B cell (primary cell): Measurements from ENCODE around the gene CPM. TPM values are rescaled to one million over a fixed set of nuclear protein-coding genes. Genes with fewer than 3 reads are reported as not detected.

Experiments
- ATAC-seq: fragments of 200-7000 bp; cut with Tn5 transposase; one replicate; pipeline ENCODE4 v1.10.0; 2021; ENCODE audit warnings: low read depth, mild to moderate bottlenecking, moderate number of reproducible peaks, moderate library complexity
- CTCF ChIA-PET: fragments of 350-600 bp; sonication (Branson Sonifier 250); formaldehyde crosslinking; loops from one replicate; lab custom pipeline; 2021; ENCODE audit warnings: antibody characterized with exemption, inconsistent platforms; lab: Charles Lee
- POLR2A ChIA-PET: fragments of 350-600 bp; sonication (Branson Sonifier 250); formaldehyde crosslinking; loops from one replicate; lab custom pipeline; 2021; ENCODE audit warnings: antibody characterized with exemption; lab: Charles Lee
- DNase-seq: peaks from one replicate; pipeline ENCODE4 v3.0.0; 2013
- H2AFZ ChIP-seq: 2 replicates; pipeline ENCODE4 v1.6.1; 2012; ENCODE audit warnings: mild to moderate bottlenecking, low read depth, low read length; ENCODE audit not compliant: insufficient read depth, poor library complexity, severe bottlenecking
- H3K27ac ChIP-seq, 2 donors: 1 replicate in 1 of 2; 2 replicates in 1 of 2; pipeline ENCODE4 v1.5.1; 2012 to 2013; ENCODE audit warnings: low read length in 2 of 2, mild to moderate bottlenecking in 2 of 2, moderate library complexity in 1 of 2
- H3K27me3 ChIP-seq, 4 experiments: fragments of 200-600 bp in 1 of 4; sonication (generic) in 1 of 4; replicated peaks in 1 of 4; 1 replicate in 2 of 4; 2 replicates in 2 of 4; pipeline versions ENCODE4 v1.6.1 to v1.7.0; 2013 to 2016; ENCODE audit warnings: low read length in 3 of 4, mild to moderate bottlenecking in 2 of 4, mixed read lengths in 1 of 4, moderate library complexity in 1 of 4; ENCODE audit not compliant: insufficient read depth in 4 of 4, control insufficient read depth in 3 of 4; ENCODE audit errors: control extremely low read depth in 1 of 4
- H3K36me3 ChIP-seq, 2 experiments: replicated peaks in 1 of 2; 1 replicate in 1 of 2; 2 replicates in 1 of 2; pipeline versions ENCODE4 v1.6.1 to v1.7.1; 2013; ENCODE audit warnings: low read length in 1 of 2; ENCODE audit not compliant: insufficient read depth in 2 of 2, control insufficient read depth in 1 of 2; ENCODE audit errors: control extremely low read depth in 1 of 2, extremely low read depth in 1 of 2
- H3K4me1 ChIP-seq, 2 donors: fragments of 200-600 bp in 1 of 2; sonication (generic) in 1 of 2; 1 replicate in 1 of 2; 2 replicates in 1 of 2; pipeline versions ENCODE4 v1.5.1 to v1.6.1; 2013 to 2017; ENCODE audit warnings: low read length in 2 of 2; ENCODE audit not compliant: control insufficient read depth in 2 of 2, insufficient read depth in 2 of 2
- H3K4me2 ChIP-seq: replicated peaks from 2 replicates; pipeline ENCODE3; 2012; ENCODE audit warnings: mild to moderate bottlenecking, low read depth, low read length; ENCODE audit not compliant: poor library complexity, severe bottlenecking
- H3K4me3 ChIP-seq, 5 experiments: fragments of 200-600 bp in 1 of 5; sonication (generic) in 1 of 5; 1 replicate in 3 of 5; 2 replicates in 2 of 5; pipeline versions ENCODE4 v1.5.1 to v1.7.0; 2011 to 2016; ENCODE audit warnings: low read length in 4 of 5, mild to moderate bottlenecking in 4 of 5, low read depth in 2 of 5, control low read depth in 1 of 5, moderate library complexity in 1 of 5; ENCODE audit not compliant: insufficient read depth in 1 of 5; ENCODE audit errors: control extremely low read depth in 1 of 5, extremely low read depth in 1 of 5
- H3K79me2 ChIP-seq: fragments of 200-600 bp; sonication (generic); one replicate; pipeline ENCODE4 v1.6.0; 2016; ENCODE audit warnings: low read length; ENCODE audit not compliant: control insufficient read depth, insufficient read depth
- H3K9ac ChIP-seq: fragments of 200-600 bp; sonication (generic); 2 replicates; pipeline ENCODE4 v1.6.1; 2017; ENCODE audit warnings: mild to moderate bottlenecking, low read length, moderate library complexity
- H3K9me3 ChIP-seq, 3 donors: one replicate each; pipeline versions ENCODE4 v1.6.1 to v1.7.1; 2013; ENCODE audit warnings: low read length in 2 of 3; ENCODE audit not compliant: control insufficient read depth in 2 of 3, insufficient read depth in 1 of 3; ENCODE audit errors: control extremely low read depth in 1 of 3
- H4K20me1 ChIP-seq: 2 replicates; pipeline ENCODE4 v1.6.0; 2012; ENCODE audit warnings: mild to moderate bottlenecking, low read length; ENCODE audit not compliant: insufficient read depth, control insufficient read depth, poor library complexity, severe bottlenecking
- H3K27ac Mint-ChIP-seq: one replicate; pipeline ENCODE4 v1.8.0; 2021; ENCODE audit warnings: mixed read lengths
- H3K27me3 Mint-ChIP-seq: one replicate; pipeline ENCODE4 v1.8.0; 2021; ENCODE audit warnings: mixed read lengths
- H3K4me1 Mint-ChIP-seq: one replicate; pipeline ENCODE4 v1.8.0; 2021; ENCODE audit warnings: mixed read lengths
- H3K4me3 Mint-ChIP-seq: one replicate; pipeline ENCODE4 v1.8.0; 2021; ENCODE audit warnings: mixed read lengths
- H3K9me3 Mint-ChIP-seq: one replicate; pipeline ENCODE4 v1.8.0; 2022; ENCODE audit warnings: mixed read lengths; ENCODE audit not compliant: insufficient read depth
- EZH2 ChIP-seq: IDR thresholded peaks from 2 replicates; pipeline ENCODE4 v1.6.1; 2012; ENCODE audit warnings: borderline replicate concordance, low read depth, mild to moderate bottlenecking, moderate library complexity, low read length; ENCODE audit not compliant: insufficient read depth, poor library complexity, severe bottlenecking
- WGBS: methylation state at CpG from one replicate; pipeline ENCODE4 v1.1.5; 2013; ENCODE audit warnings: missing lambda C conversion rate; ENCODE audit not compliant: insufficient coverage; 5-methylcytosine and 5-hydroxymethylcytosine counted together
- intact Hi-C: fragments of 100-400 bp; cut with micrococcal nuclease; formaldehyde crosslinking; loops from one replicate; pipeline ENCODE4 v1.10.0; 2022
- polyA plus RNA-seq: library from polyadenylated mRNA; depleted of rRNA; stranded (reverse); fragments of >200 nt; gene quantifications from 2 replicates; pipeline ENCODE4 v1.2.3, GENCODE V29; 2012
- total RNA-seq, 2 donors: library from RNA; stranded (reverse); fragments of 120-200 nt in 1 of 2; gene quantifications; 1 replicate in 1 of 2; 2 replicates in 1 of 2; pipeline versions ENCODE4 v1.2.3 to v1.2.4, GENCODE V29; 2013 to 2022
- TF ChIP-seq, protein P1 (sequence below): fragments of 200-600 bp; IDR thresholded peaks from one replicate; pipeline ENCODE4 v1.8.0; 2022; ENCODE audit warnings: antibody characterized with exemption, mild to moderate bottlenecking

The CPM gene
- total and polyA plus RNA-seq, 2 donors (not counting 1 experiment from before 2014, with no cell fraction given), result 1.2 to 5.0 TPM

DNA sequence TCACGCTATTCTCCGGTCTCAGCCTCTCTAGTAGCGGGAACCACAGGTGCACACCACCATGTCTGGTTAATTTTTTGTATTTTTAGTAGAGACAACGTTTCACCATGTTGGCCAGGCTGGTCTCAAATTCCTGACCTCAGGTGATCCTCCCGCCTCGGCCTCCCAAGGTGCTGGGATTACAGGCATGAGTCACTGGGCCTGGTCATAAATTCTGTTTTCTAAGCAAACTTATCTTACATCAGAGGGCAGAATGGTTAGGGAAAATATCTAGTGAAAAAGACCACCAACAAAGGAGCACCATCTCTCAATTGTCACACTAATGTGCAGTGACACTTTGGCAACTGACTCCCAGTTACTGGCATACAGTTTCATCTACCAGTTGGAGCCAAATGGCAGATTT lies 2.8 kb downstream of the CPM start:
- TF ChIP-seq, protein P1, sequence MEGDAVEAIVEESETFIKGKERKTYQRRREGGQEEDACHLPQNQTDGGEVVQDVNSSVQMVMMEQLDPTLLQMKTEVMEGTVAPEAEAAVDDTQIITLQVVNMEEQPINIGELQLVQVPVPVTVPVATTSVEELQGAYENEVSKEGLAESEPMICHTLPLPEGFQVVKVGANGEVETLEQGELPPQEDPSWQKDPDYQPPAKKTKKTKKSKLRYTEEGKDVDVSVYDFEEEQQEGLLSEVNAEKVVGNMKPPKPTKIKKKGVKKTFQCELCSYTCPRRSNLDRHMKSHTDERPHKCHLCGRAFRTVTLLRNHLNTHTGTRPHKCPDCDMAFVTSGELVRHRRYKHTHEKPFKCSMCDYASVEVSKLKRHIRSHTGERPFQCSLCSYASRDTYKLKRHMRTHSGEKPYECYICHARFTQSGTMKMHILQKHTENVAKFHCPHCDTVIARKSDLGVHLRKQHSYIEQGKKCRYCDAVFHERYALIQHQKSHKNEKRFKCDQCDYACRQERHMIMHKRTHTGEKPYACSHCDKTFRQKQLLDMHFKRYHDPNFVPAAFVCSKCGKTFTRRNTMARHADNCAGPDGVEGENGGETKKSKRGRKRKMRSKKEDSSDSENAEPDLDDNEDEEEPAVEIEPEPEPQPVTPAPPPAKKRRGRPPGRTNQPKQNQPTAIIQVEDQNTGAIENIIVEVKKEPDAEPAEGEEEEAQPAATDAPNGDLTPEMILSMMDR, result no peak
- TF ChIP-seq EZH2, result no peak
- Histone ChIP-seq H3K4me3 (no peak overlapping the region), H3K9me3 (peaks cover 0 to 8% (median 1%) of the 10 kb centered on the region in 3 donors), H3K27ac (no peak overlapping the region), H3K79me2 (peaks cover 3% of the 10 kb centered on the region), H3K4me1 (peaks cover 11 to 16% of the 10 kb centered on the region in 2 donors), H3K9ac (no peak overlapping the region), H4K20me1 (no peaks in the 10 kb centered on the region), H2AFZ (no peak overlapping the region), H3K27me3 (peaks cover 0 to 5% (median 2%) of the 10 kb centered on the region in 4 experiments), H3K36me3 (no peaks in the 10 kb centered on the region), H3K4me2 (no peak overlapping the region)
- DNase-seq, result no peak
- intact Hi-C loops, result no loop called here
- no peak for ATAC-seq
- H3K4me1 Mint-ChIP-seq, result peaks cover 10% of the 10 kb centered on the region
- CTCF ChIA-PET, result interaction anchor here (1.0 kb wide), 1 partner anchor 58 kb away, joined by 3 read pairs; no protein-coding TSS in a partner anchor
- no peak overlapping the region for H3K27ac Mint-ChIP-seq
- no peak overlapping the region for H3K4me3 Mint-ChIP-seq
- H3K27me3 Mint-ChIP-seq, result no peaks in the 10 kb centered on the region
- POLR2A ChIA-PET, result no interaction called here
- WGBS, result 86% methylated on average over 3 of the region's 6 CpGs
- H3K9me3 Mint-ChIP-seq, result no peaks in the 10 kb centered on the region

DNA sequence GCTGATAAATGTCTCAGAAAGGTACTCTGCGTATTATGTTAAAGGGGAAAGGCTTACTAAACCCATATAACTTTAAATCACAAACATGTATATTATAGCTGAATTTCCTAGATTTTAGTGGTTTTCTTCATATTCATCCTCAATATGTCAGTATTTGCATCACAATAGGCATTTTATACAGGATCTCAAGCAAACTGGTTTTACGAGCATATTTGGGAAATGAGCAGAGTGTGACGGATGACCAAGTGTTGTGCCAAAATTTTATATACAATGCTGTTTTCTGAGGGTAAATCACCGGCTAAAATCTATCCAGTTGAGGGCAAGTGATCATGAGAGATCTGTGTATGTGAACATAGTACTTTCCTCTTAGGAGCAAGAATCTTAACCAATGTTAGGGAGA lies 8.4 kb downstream of the CPM start:
- Mint-ChIP-seq H3K27me3 (no peaks in the 10 kb centered on the region), H3K4me1 (no peaks in the 10 kb centered on the region), H3K27ac (no peak overlapping the region), H3K4me3 (no peak overlapping the region), H3K9me3 (no peaks in the 10 kb centered on the region)
- TF ChIP-seq, protein P1, result no peak
- TF ChIP-seq EZH2, result no peak
- ChIA-PET CTCF (interaction anchor here (1.0 to 1.1 kb wide), 2 partner anchors 11 kb away, joined by 3 to 4 read pairs; no protein-coding TSS in a partner anchor), POLR2A (no interaction called here)
- Histone ChIP-seq H2AFZ (no peak overlapping the region), H3K9ac (no peak overlapping the region), H3K27ac (no peak overlapping the region), H4K20me1 (no peaks in the 10 kb centered on the region), H3K36me3 (no peaks in the 10 kb centered on the region), H3K27me3 (no peaks in the 10 kb centered on the region), H3K4me3 (no peak overlapping the region), H3K79me2 (no peaks in the 10 kb centered on the region), H3K4me1 (no peaks in the 10 kb centered on the region), H3K4me2 (no peak overlapping the region), H3K9me3 (no peaks in the 10 kb centered on the region)
- ATAC-seq (no peak), DNase-seq (no peak)
- WGBS, result 100% methylated on average over 2 of the region's 4 CpGs
- intact Hi-C loops, result no loop called here
